IPS-18a (cell line): ENCODE results near the gene ZNF785.
"Not testable (repeated sequence)": the region's sequence is repeated elsewhere in the genome, so short reads cannot be mapped to it uniquely, and the experiment has no call there.

Experiments
- H3K27ac ChIP-seq: one replicate; pipeline ENCODE4 v1.5.1; 2013; ENCODE audit warnings: low read length
- H3K27me3 ChIP-seq: one replicate; pipeline ENCODE4 v1.6.1; 2013; ENCODE audit warnings: mild to moderate bottlenecking, low read length; ENCODE audit not compliant: control insufficient read depth, insufficient read depth
- H3K36me3 ChIP-seq: one replicate; pipeline ENCODE4 v1.6.1; 2013; ENCODE audit warnings: low read depth, low read length; ENCODE audit not compliant: control insufficient read depth
- H3K4me1 ChIP-seq: one replicate; pipeline ENCODE4 v1.6.1; 2013; ENCODE audit warnings: low read depth, low read length; ENCODE audit not compliant: control insufficient read depth
- H3K4me3 ChIP-seq: one replicate; pipeline ENCODE4 v1.5.1; 2013; ENCODE audit warnings: low read length
- H3K9ac ChIP-seq: one replicate; pipeline ENCODE4 v1.6.1; 2013; ENCODE audit warnings: mild to moderate bottlenecking, low read length, moderate library complexity
- H3K9me3 ChIP-seq: one replicate; pipeline ENCODE4 v1.6.1; 2013; ENCODE audit warnings: low read depth, low read length; ENCODE audit not compliant: control insufficient read depth

The ZNF785 gene

GRCh38 chr16:30541502-30542329, 43.8 kb downstream of the ZNF785 start:
- H3K9me3 ChIP-seq = no peaks in the 10 kb centered on the region
- H3K36me3 ChIP-seq = no peaks in the 10 kb centered on the region
- no peaks in the 10 kb centered on the region for H3K27me3 ChIP-seq
- peak overlapping the region; percentile 22 for H3K4me3 ChIP-seq
- no peak overlapping the region for H3K27ac ChIP-seq
- peaks cover 40% of the 10 kb centered on the region for H3K4me1 ChIP-seq
- H3K9ac ChIP-seq = no peak overlapping the region

GRCh38 chr16:30540916-30541464, 44.5 kb downstream of the ZNF785 start:
- H3K4me3 ChIP-seq, H3K9me3 ChIP-seq, H3K36me3 ChIP-seq, H3K9ac ChIP-seq, H3K27me3 ChIP-seq, H3K27ac ChIP-seq: not testable (repeated sequence)
- peaks cover 43% of the 10 kb centered on the region for H3K4me1 ChIP-seq

GRCh38 chr16:30539986-30540526, 45.4 kb downstream of the ZNF785 start:
- H3K4me3 ChIP-seq, H3K27me3 ChIP-seq, H3K9ac ChIP-seq, H3K9me3 ChIP-seq, H3K27ac ChIP-seq, H3K36me3 ChIP-seq: not testable (repeated sequence)
- peaks cover 37% of the 10 kb centered on the region for H3K4me1 ChIP-seq

GRCh38 chr16:30539000-30539964, 46.2 kb downstream of the ZNF785 start:
- Histone ChIP-seq H3K4me1 (peaks cover 32% of the 10 kb centered on the region), H3K27me3 (no peaks in the 10 kb centered on the region), H3K27ac (no peak overlapping the region), H3K4me3 (no peak overlapping the region), H3K36me3 (no peaks in the 10 kb centered on the region), H3K9ac (no peak overlapping the region), H3K9me3 (no peaks in the 10 kb centered on the region)

- Histone ChIP-seq H3K4me3 (peak overlapping the region; percentile 89), H3K9ac (peak overlapping the region; percentile 98), H3K4me1 (peaks cover 12% of the 10 kb centered on the region), H3K27ac (peak overlapping the region; percentile 99)
- H3K27me3 ChIP-seq, H3K9me3 ChIP-seq, H3K36me3 ChIP-seq: not testable (repeated sequence)
These were observed 49.0 kb downstream of the ZNF785 start for GRCh38 chr16:30536391-30537024.

- H3K36me3 ChIP-seq = peaks cover 8% of the 10 kb centered on the region
- H3K27ac ChIP-seq = peak overlapping the region; percentile 99
- no peaks in the 10 kb centered on the region for H3K9me3 ChIP-seq
- H3K27me3 ChIP-seq = no peaks in the 10 kb centered on the region
- H3K4me3 ChIP-seq = peak overlapping the region; percentile 89
- peaks cover 8% of the 10 kb centered on the region for H3K4me1 ChIP-seq
- H3K9ac ChIP-seq = peak overlapping the region; percentile 98
These were observed 49.7 kb downstream of the ZNF785 start for GRCh38 chr16:30535777-30536190.

GRCh38 chr16:30535106-30535776, 50.3 kb downstream of the ZNF785 start:
- no peaks in the 10 kb centered on the region for H3K27me3 ChIP-seq
- no peaks in the 10 kb centered on the region for H3K9me3 ChIP-seq
- H3K27ac ChIP-seq = peak overlapping the region; percentile 99
- peak overlapping the region; percentile 98 for H3K9ac ChIP-seq
- peak overlapping the region; percentile 89 for H3K4me3 ChIP-seq
- peaks cover 8% of the 10 kb centered on the region for H3K4me1 ChIP-seq
- peaks cover 10% of the 10 kb centered on the region for H3K36me3 ChIP-seq

- H3K9ac ChIP-seq = peak within 1 kb of the TSS; percentile 98
- no peaks in the 10 kb centered on the region for H3K27me3 ChIP-seq
- H3K27ac ChIP-seq = peak within 1 kb of the TSS; percentile 99
- no peaks in the 10 kb centered on the region for H3K9me3 ChIP-seq
- H3K4me1 ChIP-seq = peaks cover 8% of the 10 kb centered on the region
- H3K4me3 ChIP-seq = peak within 1 kb of the TSS; percentile 89
- H3K36me3 ChIP-seq = peaks cover 10% of the 10 kb centered on the region
These were observed 51.0 kb downstream of the ZNF785 start, which contains the start of gene ZNF747 for GRCh38 chr16:30534368-30535105. Gene ZNF747, minus strand, starts transcription at chr16:30534858. Its CDS starts 179 bp downstream, at chr16:30534679.

- H3K27ac ChIP-seq = no peak overlapping the region
- H3K4me3 ChIP-seq = peak overlapping the region; percentile 89
- H3K4me1 ChIP-seq = peaks cover 8% of the 10 kb centered on the region
- H3K9me3 ChIP-seq = no peaks in the 10 kb centered on the region
- peaks cover 10% of the 10 kb centered on the region for H3K36me3 ChIP-seq
- no peaks in the 10 kb centered on the region for H3K27me3 ChIP-seq
- H3K9ac ChIP-seq = peak overlapping the region; percentile 98
These were observed 51.6 kb downstream of the ZNF785 start for GRCh38 chr16:30533748-30534367.

- Histone ChIP-seq H3K9me3 (no peaks in the 10 kb centered on the region), H3K9ac (no peak overlapping the region), H3K4me3 (no peak overlapping the region), H3K36me3 (peaks cover 10% of the 10 kb centered on the region), H3K27ac (no peak overlapping the region), H3K4me1 (peaks cover 8% of the 10 kb centered on the region), H3K27me3 (no peaks in the 10 kb centered on the region)
These were observed 52.4 kb downstream of the ZNF785 start for GRCh38 chr16:30533146-30533522.
